Type B pancreatic cell (in vitro differentiated cells): ENCODE measurements around the gene SNED1. TPM values are rescaled to one million over a fixed set of nuclear protein-coding genes. Genes with fewer than 3 reads are reported as not detected.

Experiments
- DNase-seq: peaks from one replicate; pipeline ENCODE4 v3.0.0; 2021; ENCODE audit warnings: mixed read lengths; ENCODE audit not compliant: unreplicated experiment; ENCODE audit errors: extremely low spot score
- H3K27ac Mint-ChIP-seq: 2 replicates; pipeline ENCODE4 v1.8.0; 2021; ENCODE audit warnings: mild to moderate bottlenecking, mixed read lengths
- H3K27me3 Mint-ChIP-seq: 2 replicates; pipeline ENCODE4 v1.8.0; 2021; ENCODE audit warnings: mixed read lengths
- H3K36me3 Mint-ChIP-seq: 2 replicates; pipeline ENCODE4 v1.8.0; 2021; ENCODE audit warnings: mixed read lengths
- H3K4me1 Mint-ChIP-seq: one replicate; pipeline ENCODE4 v1.8.0; 2021; ENCODE audit warnings: mixed read lengths; ENCODE audit not compliant: unreplicated experiment
- H3K4me3 Mint-ChIP-seq: 2 replicates; pipeline ENCODE4 v1.8.0; 2021; ENCODE audit warnings: mild to moderate bottlenecking, mixed read lengths
- H3K9me3 Mint-ChIP-seq: 2 replicates; pipeline ENCODE4 v1.8.0; 2021; ENCODE audit warnings: mixed read lengths
- total RNA-seq: library from RNA; stranded (reverse); gene quantifications from 2 replicates; pipeline ENCODE4 v1.2.1, GENCODE V29; 2021; ENCODE audit warnings: low replicate concordance
- TF ChIP-seq, protein P1 (sequence below): fragments of 200-600 bp; sonication (generic); conservative IDR thresholded peaks from 2 replicates; pipeline ENCODE4 v1.5.0; 2021; ENCODE audit warnings: antibody characterized with exemption, mild to moderate bottlenecking

The SNED1 gene
- total RNA-seq, 1 donor from 2014 or later, result 140 TPM

DNA sequence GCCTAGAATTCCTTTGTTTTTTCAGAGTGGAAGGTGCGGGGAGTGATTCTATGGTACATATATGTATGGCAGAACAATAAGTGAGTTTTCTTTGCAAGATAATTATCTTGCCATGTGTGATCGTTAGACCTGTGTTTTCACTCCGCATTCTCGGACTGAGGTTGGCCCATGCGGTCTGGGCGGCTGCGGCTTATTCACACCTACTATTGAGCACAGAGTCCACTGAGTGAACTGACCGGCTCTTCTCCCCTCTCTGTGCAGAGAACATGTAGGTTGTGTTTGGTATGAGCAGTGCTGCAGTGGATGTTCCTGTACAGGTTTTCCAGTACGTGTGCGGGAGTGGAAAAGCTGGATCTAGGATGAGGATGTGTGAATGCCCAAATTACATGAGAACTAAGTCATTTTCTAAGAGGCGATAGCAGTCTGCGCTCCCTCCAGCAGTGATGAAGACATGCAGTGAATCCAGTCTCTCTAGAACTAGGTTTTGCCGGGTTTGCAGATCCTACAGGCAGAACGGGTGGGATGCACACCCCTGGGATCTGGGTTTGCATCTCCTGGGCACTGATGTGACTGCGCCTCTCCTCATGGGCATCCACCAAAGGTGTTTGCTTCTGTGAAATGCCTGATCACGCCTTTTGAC lies 76.6 kb downstream of the SNED1 start:
- Mint-ChIP-seq H3K4me3 (no peak overlapping the region), H3K27me3 (no peaks in the 10 kb centered on the region), H3K4me1 (peaks cover 7% of the 10 kb centered on the region), H3K27ac (no peak overlapping the region), H3K9me3 (no peaks in the 10 kb centered on the region), H3K36me3 (peaks cover 10% of the 10 kb centered on the region)
- DNase-seq, result peak; percentile 57
- TF ChIP-seq, protein P1, sequence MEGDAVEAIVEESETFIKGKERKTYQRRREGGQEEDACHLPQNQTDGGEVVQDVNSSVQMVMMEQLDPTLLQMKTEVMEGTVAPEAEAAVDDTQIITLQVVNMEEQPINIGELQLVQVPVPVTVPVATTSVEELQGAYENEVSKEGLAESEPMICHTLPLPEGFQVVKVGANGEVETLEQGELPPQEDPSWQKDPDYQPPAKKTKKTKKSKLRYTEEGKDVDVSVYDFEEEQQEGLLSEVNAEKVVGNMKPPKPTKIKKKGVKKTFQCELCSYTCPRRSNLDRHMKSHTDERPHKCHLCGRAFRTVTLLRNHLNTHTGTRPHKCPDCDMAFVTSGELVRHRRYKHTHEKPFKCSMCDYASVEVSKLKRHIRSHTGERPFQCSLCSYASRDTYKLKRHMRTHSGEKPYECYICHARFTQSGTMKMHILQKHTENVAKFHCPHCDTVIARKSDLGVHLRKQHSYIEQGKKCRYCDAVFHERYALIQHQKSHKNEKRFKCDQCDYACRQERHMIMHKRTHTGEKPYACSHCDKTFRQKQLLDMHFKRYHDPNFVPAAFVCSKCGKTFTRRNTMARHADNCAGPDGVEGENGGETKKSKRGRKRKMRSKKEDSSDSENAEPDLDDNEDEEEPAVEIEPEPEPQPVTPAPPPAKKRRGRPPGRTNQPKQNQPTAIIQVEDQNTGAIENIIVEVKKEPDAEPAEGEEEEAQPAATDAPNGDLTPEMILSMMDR, result no peak

DNA sequence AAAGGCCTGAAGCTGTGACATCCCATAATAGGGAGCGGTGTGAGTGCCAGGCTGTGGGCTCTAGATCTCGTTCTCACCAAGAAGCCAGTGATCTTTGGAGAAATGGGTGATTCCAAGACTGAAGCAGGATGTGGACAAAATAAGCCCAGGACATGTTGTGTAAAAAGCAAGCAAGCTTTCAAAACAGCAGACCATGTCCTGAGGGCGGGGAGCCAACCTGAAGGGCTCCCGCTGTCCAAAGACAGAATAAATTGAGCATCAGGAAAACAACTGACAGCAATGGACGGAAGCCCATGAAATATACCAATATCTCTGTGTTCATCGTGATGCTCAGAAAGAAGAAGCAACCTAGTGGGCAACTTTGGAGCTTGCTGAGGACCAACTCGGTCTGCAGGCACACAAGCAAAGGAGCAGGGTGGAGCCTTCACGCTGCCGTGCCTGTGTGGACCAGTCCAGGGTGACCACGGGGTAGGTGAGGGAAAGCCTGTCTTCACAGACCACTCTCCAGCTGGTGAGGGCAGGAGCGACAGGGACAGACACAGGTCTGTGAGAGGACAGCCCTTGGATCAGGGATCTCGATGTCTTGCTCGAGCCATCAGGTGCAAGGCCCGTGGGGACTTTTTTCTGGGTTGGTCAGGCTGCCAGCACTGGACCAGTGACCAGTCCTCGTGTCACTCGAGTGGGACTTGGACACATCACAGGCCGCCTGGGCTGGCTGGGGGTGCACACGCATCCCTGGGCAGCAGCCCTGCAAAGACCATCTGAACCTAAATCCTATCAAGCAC lies 82.2 kb downstream of the SNED1 start:
- Mint-ChIP-seq H3K36me3 (peaks cover 10% of the 10 kb centered on the region), H3K4me1 (peaks cover 12% of the 10 kb centered on the region), H3K4me3 (no peak overlapping the region), H3K27ac (no peak overlapping the region), H3K9me3 (no peaks in the 10 kb centered on the region), H3K27me3 (no peaks in the 10 kb centered on the region)
- TF ChIP-seq, protein P1, result no peak
- DNase-seq, result peak; percentile 61

DNA sequence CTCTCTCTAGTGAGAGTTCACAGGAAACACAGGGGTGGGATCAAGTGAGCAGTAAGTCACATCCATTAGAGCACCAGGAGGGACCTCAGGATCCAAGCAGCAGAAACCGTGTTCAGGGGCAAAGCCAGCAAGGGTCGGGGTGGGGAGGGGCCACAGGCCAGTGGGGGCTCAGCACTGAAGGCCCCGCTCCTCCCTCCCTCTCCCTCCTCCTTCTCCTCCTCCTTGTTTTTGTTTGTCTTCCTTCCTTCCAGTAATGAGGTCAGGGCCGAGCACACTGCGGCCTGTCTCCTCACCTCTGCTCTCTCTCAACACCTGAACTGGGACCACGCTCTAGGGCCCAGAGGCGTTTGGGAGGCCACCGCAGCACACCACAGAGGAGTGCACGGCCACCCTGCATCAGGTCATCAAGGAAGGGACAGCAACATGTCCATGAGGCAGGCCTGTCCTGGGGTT lies 82.8 kb downstream of the SNED1 start:
- Mint-ChIP-seq H3K27ac (peak overlapping the region; percentile 50), H3K36me3 (peaks cover 11% of the 10 kb centered on the region), H3K4me3 (no peak overlapping the region), H3K9me3 (peaks cover under 1% of the 10 kb centered on the region), H3K4me1 (peaks cover 12% of the 10 kb centered on the region), H3K27me3 (no peaks in the 10 kb centered on the region)
- TF ChIP-seq, protein P1, result no peak
- peak; percentile 60 for DNase-seq

DNA sequence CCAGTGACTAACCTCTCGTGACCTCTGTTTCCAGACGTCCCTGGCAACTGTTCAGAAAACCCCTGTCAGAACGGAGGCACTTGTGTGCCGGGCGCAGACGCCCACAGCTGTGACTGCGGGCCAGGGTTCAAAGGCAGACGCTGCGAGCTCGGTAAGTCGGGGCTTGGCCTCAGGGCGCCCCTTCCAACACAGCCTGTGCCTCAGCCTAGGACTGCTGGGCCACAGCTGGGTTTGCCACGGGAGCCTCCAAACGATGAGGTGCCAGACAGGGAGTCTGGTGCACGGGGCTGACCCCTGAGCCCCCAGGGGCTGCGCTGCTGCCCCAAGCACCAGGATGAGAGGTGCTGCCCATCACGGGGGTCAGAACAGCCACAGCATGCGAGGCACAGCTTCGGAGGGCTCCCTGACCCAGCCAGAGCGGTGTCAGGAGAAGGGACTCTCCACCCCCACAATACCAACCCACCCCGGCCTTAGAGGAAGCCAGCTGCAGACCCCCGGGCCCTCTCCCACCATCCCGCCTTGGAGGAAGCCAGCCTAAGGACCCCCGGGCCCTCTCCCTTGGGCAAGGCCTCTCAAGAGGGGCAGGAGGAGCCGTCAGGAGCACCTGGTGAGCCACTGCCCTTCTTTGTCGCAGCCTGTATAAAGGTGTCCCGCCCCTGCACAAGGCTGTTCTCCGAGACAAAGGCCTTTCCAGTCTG lies 83.4 kb downstream of the SNED1 start:
- H3K27ac Mint-ChIP-seq, result peak overlapping the region; percentile 50
- DNase-seq, result peak; percentile 68
- peaks cover 3% of the 10 kb centered on the region for H3K9me3 Mint-ChIP-seq

More for the DNA sequence above, 83.4 kb downstream of the SNED1 start:
- Mint-ChIP-seq H3K27me3 (no peaks in the 10 kb centered on the region), H3K4me1 (peaks cover 12% of the 10 kb centered on the region), H3K36me3 (peaks cover 17% of the 10 kb centered on the region), H3K4me3 (no peak overlapping the region)
- TF ChIP-seq, protein P1, result no peak
